B cell (primary cell): Measurements from ENCODE around the gene EEF1E1.

Experiments
- CTCF ChIP-seq: fragments of 200-600 bp; IDR thresholded peaks from one replicate; pipeline ENCODE4 v1.8.0; 2022; ENCODE audit warnings: antibody characterized with exemption, mild to moderate bottlenecking
- EZH2 ChIP-seq: IDR thresholded peaks from 2 replicates; pipeline ENCODE4 v1.6.1; 2012; ENCODE audit warnings: borderline replicate concordance, low read depth, mild to moderate bottlenecking, moderate library complexity, low read length; ENCODE audit not compliant: insufficient read depth, poor library complexity, severe bottlenecking

- TF ChIP-seq CTCF: no peak
- no peak for TF ChIP-seq EZH2
These were observed 45.1 kb downstream of the EEF1E1 start for GRCh38 chr6:8057263-8057662.
